Stomach (tissue), 4 donors: Measurements from ENCODE around the gene PCDHB3.

Source experiments
- CTCF ChIP-seq, 7 experiments: fragments of 450-650 bp in 4 of 7; fragments of 200-600 bp in 3 of 7; sonication (generic) in 3 of 7; IDR thresholded peaks; one replicate each; pipeline ENCODE4 v1.5.1; 2016 to 2019; ENCODE audit warnings: antibody characterized with exemption in 7 of 7, control low read depth in 2 of 7, mild to moderate bottlenecking in 1 of 7
- EP300 ChIP-seq: sonication (generic); formaldehyde crosslinking; IDR thresholded peaks from one replicate; pipeline ENCODE4 v1.6.1; 2017; ENCODE audit warnings: antibody characterized with exemption
- POLR2A ChIP-seq, 4 donors: fragments of 450-650 bp; IDR thresholded peaks; one replicate each; pipeline ENCODE4 v1.6.1; 2016; ENCODE audit warnings: antibody characterized with exemption in 4 of 4, control low read depth in 2 of 4, mild to moderate bottlenecking in 1 of 4, moderate library complexity in 1 of 4
- POLR2AphosphoS5 ChIP-seq, 3 donors: sonication (generic); formaldehyde crosslinking; IDR thresholded peaks; one replicate each; pipeline ENCODE4 v1.6.1; 2016; ENCODE audit warnings: antibody characterized with exemption in 3 of 3

DNA sequence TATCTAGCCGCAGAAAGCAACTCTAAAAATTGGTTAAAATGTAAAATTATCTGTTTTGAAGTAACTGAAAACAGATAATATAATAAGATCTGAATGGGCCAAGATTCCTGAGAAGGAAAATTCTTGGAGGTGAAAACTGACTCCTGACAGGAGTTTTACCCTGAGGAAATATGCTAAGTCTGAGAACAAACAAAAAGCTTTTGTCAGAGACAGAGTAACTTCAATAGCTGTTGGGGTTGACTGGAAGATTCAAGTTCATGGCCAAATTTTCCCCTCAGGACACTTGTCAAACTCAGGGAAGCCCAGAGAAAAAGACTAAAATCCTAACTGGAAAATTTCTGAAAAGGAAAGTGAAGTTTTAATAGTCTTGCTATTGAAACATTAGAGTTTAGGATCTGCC, 27.0 kb downstream of the PCDHB3 start:
- TF ChIP-seq CTCF (IDR thresholded peaks at IDR 0.05) (no peak), POLR2AphosphoS5 (IDR thresholded peaks at IDR 0.05) (no peak), POLR2A (IDR thresholded peaks at IDR 0.05) (no peak), EP300 (no peak)
